SH-SY5Y (cell line): ENCODE data around the gene PDE11A.

ENCODE experiments used
- GATA2 ChIP-seq: IDR thresholded peaks from 2 replicates; pipeline ENCODE4 v1.6.1; 2011; ENCODE audit warnings: mild to moderate bottlenecking, low read depth, low read length
- GATA3 ChIP-seq: IDR thresholded peaks from 2 replicates; pipeline ENCODE4 v1.6.1; 2011; ENCODE audit warnings: low read depth, mild to moderate bottlenecking, low read length, moderate library complexity

DNA sequence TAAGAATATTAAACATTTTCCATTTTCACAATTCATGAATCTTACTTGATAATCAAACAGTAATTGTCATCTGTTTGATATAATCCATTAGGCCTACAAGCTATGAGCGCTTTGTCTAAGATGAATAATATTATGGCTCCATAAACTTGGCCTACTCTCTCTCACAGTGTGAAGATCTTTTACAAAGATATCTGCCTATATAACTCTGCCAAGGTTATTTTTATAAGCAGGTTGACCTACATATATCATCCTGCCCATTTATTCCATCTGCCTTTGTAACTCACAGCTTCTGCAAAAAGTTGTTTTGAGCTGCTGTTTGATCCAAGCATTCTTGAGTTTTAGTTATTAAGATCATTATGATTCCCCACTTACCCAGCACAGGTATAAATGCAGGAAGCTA lies 158.3 kb downstream of the PDE11A start:
- TF ChIP-seq GATA2, result no peak
- no peak for TF ChIP-seq GATA3
